Measurements from ENCODE around the gene PHLPP1.

PHLPP1 gene

GRCh38 chr18:62987859-62988258, 272.5 kb downstream of the PHLPP1 start:
- DNase-seq = no peak

DNA sequence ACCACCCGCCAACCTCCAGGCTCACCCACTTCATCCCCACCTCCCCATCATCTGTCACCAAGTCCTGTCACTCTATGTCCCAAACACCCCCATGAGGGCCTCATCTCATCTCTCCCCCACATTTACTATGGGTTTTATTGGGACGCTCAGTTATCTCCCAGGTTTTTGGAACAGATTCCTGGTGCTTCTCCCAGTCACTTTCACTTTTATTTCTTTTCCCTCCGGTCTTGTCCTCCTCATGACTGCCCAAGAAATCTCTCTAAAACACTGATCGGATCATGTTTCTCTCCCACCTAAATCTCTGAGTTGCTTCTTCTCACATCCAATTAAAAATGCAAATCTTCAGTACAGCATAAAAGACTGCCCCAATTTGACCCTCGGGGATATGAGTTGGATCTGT, 273.1 kb downstream of the PHLPP1 start:
- DNase-seq = no peak

- DNase-seq = no peak
Measured at GRCh38 chr18:62989195-62989594, 273.9 kb downstream of the PHLPP1 start.

GRCh38 chr18:62990653-62991052, 275.3 kb downstream of the PHLPP1 start:
- DNase-seq = no peak

DNA sequence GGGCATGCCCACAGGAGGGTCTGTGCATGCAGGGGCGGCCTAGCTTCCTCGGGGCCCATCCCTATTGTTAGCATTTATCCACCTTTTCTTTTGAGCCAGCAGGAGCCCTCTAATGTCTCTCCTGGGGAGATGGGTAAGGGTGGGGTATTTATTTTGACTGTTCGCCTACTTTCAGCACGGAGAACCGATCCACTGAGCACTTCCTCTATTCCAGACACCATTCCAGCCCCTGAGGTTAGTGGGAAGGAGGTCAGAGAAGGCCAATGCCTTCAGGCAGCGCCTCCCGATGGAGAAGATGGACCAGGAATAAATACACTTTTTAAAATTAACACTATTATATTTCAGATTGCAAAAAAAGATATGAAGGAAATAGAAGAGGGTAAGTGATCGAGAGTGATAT, 276.0 kb downstream of the PHLPP1 start:
- DNase-seq = no peak

GRCh38 chr18:62991959-62992358, 276.6 kb downstream of the PHLPP1 start:
- no peak for DNase-seq

GRCh38 chr18:62992877-62993365, 277.6 kb downstream of the PHLPP1 start:
- no peak for DNase-seq

- no peak for DNase-seq
Measured at GRCh38 chr18:62996566-62996965, 281.2 kb downstream of the PHLPP1 start.

DNA sequence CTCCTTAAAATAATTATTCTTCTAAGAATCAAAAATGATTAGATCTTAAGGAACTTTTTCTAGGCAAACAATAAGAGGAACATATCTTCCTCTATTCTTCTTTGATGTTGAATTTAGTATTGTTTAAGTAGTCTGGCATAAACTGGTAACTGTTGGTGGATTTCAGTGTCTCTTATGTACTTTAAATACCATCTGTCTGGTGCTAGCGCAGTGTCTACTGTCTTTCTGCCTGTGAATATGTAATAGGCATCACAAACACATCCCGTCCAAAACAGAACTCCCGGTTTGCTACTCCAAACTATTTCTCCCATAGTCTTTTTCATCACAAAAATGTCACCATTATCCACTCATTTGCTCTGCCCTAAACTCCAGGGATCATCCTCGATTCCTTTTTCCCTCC, 281.7 kb downstream of the PHLPP1 start:
- DNase-seq = no peak

DNA sequence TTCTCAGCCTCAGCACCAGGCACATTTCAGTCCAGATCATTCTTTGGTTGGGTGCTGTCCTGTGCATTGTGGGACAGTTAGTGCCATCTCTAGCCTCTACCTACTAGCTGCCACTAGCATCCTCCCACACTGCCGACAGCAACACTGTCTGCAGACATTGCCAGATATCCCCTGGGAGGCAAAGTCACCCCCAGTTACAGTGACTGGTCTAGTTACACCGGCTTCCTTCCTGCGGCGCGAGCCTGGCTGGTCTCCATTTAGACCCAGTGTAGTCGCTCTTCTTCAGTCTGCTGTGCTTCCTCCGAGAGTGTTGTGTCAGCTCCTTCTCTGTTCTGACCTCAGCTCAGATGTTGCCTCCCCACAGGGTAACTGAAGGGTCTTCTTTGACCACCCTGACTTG, 283.1 kb downstream of the PHLPP1 start:
- DNase-seq = no peak

GRCh38 chr18:62999392-62999791, 284.1 kb downstream of the PHLPP1 start:
- no peak for DNase-seq

DNA sequence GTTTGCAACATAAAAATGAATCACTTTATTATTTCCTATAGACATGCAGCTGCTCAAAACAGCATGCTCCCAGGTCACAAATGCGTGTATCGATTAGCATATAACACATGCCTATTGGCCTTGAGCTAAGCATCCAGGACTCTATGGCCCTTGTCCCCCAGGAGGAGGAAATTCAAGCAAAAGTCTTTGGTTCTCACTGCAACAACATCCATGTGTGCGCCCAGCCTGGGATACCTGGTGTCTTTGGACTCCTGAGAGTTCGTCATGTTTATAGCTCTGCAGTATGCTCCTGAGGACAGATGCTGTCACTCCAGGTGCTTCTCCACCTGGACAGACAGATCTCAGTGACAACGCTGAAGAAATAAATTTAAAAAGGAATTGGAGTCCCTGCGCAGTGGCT, 284.6 kb downstream of the PHLPP1 start:
- DNase-seq = no peak

GRCh38 chr18:63000839-63001238, 285.5 kb downstream of the PHLPP1 start:
- DNase-seq = no peak

DNA sequence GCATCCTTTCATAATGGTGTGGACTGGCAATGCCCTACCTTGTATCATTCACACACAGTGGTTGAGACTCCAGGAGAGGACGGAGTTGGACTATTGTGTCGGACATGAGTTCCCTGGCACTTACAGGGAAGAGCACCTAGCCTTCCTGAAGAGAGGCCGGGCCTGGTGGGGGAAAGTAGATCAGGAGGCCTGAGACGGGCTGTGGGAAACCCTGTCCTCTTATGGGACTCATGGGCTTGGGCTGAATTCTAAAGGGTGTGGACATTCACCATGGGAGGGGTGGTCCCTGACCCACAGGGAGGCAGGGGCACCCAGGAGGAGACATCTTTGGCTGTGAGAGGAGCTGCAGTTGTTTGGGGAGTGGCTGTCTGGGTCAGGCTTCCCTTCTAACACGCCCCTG, 286.5 kb downstream of the PHLPP1 start:
- DNase-seq = no peak

DNA sequence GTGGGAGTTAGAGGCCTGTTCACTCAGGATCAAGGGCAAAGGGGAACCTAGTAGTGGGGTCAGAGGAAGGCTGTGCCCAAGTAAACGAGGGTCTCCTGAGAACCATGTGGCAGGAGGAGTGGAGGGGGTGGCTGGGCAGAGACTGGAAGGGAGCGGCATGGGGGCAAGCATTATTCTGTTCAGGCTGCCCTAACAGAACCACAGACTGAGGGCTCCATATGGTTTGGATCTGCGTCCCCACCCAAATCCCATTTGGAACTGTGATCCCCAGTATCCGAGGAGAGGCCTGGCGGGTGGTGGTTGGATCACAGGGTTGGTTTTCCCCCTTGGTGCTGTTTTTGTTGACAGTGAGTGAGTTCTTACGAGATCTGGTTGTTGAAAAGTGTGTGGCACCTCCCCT, 287.0 kb downstream of the PHLPP1 start:
- no peak for DNase-seq

GRCh38 chr18:63002803-63003445, 287.6 kb downstream of the PHLPP1 start:
- DNase-seq = no peak

GRCh38 chr18:63003899-63004298, 288.6 kb downstream of the PHLPP1 start:
- DNase-seq = no peak

DNA sequence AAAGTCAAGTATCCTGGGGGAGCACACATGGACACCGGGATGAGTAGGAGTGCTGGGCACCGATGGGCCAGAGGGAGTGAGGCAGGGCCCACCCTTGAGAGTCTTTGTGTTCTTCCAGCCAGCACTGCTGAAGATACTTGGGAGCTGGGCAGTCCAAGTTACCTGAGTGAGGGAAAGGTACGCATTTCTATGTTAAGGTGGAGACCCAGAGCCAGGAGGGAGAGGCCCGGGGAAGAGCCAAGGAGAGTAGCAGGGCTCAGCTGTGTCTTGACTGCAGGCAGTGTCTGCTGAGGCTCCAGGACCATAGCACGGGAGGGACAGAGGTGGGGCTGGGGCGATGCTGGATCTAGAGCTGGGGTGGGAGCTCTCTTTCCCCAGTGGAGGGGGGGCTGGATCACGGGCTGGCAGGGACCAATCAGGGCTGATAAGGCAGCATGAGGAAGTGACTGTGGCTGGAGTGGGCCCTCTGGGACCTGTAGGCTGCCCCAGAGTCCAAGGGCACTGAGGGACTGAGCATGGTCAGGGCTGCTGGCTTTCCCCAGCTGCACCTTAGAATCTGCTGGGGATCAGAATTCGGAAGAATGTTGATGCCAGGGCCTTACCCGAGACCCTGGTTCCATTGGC, 289.2 kb downstream of the PHLPP1 start:
- DNase-seq = no peak

GRCh38 chr18:63005306-63005705, 290.0 kb downstream of the PHLPP1 start:
- no peak for DNase-seq

DNA sequence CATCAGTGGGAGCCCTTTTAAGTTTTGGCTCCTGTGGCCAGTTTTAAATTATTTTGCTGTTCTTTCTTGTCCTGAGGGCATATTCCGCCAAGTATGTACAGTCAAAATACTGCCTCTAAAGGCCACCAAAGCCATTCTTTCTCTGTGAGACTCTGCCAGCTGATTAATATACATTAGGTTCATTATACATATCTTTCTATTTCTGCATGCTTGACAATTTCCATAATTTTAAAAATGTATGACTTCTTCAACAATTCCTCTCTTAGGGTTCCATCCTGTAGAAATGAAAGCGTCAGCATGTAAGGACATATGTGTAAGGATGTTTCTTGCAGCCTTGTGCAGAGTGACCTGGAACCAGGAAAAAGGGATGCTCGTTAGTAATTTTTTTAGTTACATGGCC, 291.9 kb downstream of the PHLPP1 start:
- no peak for DNase-seq

DNA sequence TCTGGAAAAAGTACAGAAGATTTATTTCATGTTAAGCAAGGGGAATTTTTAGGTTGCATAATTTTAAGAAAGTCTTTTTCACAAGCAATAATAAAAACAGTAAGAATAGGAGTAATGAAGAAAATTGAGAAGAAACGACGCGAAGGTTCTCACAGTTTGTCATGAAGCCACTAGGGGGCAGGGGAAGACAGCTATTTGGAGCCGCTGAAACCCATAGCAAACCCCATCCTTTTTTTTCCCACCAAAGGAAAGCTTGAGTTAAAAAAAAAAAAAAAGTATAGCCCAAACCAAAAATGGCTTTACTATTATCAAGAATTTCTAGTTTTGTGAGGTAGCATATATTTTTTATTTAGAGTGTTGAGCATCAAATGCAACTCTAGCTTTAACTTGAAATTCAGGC, 300.9 kb downstream of the PHLPP1 start:
- peak; percentile 67 for DNase-seq

GRCh38 chr18:63017076-63017475, 301.7 kb downstream of the PHLPP1 start:
- DNase-seq = no peak

DNA sequence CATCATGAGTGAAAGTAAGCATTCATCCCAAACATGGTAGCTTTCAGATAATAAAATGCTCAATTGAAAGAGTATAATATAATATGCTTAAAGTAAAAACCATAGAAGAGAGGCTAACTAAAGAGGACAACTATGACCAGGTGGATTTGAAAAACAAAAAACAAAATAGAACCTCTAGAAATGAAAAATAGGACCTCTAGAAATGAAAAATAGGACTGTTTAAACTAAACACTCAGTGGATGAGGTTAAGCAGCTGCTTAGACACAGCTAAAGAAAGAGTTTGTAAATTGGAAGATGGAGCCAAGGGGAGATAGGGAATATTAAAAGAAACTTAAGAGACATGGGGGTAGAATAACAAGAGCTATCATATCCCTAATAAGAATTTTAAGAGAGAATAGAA, 302.6 kb downstream of the PHLPP1 start:
- no peak for DNase-seq

DNA sequence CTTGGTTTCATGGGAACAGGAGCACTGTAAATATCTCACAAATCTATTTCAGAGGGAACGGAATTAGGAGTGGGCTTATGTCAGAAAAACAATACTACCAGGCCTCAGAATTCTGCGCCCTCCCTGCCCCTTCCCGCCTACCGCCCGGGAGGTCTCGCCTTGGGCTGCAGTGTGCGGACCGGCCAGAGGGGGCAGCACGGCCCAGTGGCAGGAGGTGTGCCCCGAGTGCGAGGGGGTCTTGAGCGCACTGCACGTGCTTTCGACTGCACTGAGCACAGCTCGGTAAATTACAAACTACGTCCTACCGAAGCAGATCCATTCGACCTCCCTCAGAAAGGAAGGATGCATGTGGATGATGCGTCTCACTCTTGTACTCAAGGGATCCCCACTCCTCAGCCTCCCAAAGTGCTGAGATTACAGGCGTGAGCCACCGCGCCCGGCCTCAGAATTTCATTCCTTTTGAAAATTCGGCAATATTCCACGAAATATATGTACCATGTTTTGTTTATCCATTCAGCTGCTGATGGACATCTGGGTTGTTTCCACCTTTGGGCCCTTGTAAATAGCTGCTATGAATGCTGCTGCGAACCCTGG, 307.2 kb downstream of the PHLPP1 start:
- DNase-seq = no peak
